GM18873 (cell line): Measurements from ENCODE around the gene KIF5C.
A peak's percentile ranks its signal among the peaks of the same experiment; 100 is the strongest.

Experiments
- ATAC-seq: cut with Tn5 transposase; IDR thresholded peaks from one replicate; pipeline ENCODE4 v1.9.1; 2021; ENCODE audit warnings: mild to moderate bottlenecking, moderate library complexity, moderate number of reproducible peaks; ENCODE audit not compliant: unreplicated experiment, low FRiP score

The KIF5C gene

DNA sequence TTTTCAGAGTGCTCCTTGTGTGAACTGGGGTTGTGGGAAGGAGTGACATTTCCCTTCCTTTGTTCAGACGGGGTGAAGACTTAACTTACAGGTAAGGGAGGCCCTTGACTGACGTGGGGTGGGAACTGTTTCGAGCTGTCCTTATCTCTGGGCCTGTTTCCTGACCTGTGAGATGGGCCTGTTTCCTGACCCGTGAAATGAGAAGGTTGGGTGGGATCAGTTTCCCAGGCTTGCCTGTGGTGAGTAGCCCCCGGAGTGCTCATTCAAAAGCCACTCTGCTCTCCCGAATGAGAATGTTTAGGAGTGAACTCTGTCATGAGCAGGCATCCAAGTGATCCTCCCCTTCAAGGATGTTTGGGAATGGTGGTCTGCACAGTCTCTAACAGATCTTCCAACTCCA, 159.4 kb downstream of the KIF5C start:
- ATAC-seq = no peak

DNA sequence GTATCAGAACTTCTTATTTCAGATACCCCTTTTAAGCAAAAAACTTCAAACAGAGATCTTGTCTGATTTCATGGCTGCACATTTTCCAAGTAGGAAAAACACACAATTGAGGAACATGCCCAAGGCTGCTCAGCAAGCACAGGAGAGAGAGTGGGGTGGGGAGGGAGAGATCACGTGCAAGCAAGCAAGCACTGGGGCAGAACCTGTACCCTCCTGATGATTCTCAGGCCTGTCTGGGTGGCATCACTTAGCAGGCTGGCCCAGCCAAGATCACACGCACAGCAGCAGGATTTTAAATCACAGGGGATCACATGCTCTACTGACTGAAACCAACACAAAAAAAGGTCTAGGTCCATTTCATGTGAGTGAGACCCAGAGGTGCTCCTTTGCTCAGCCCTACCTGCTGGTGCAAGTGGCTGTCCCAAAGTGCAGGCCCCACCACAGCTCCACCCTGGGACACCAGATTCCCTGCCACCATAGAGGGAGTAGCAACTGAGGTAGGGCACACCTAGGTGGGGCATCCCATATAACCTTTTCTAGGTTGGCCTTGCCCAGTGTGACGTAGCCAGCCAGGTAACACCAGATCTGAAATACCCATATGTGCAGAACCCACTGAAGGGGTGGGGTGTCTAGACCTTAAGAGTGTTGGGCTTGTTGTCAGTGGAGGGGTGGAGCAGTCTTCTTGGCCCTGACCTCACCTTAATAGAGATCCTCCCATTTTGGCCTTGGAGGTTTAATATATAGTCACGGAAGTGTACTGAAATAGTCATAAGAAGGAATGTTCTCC, 161.7 kb downstream of the KIF5C start:
- ATAC-seq = no peak

DNA sequence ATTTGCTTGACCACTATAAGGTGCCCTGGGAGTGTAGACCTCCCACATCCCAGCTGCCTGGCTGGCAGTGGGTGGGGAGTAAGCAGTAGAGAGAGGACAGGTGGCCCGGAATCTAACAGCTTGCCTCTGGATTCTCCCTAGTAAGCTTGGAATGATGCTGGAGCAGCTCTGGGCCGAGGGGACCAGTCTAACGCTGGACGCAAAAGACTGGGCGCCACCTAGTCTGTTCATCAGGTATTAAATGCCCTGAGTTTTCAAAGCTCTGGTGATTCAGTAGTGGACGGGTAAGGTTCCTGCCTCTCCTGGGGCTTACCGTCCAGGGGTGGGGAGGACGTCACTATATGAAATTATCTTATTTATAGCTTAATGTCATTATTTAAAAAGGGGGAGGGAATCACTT, 162.8 kb downstream of the KIF5C start:
- ATAC-seq = no peak

GRCh38 chr2:149038442-149039212, 163.6 kb downstream of the KIF5C start, which contains the start of gene LYPD6B:
LYPD6B (plus strand) TSS chr2:149038699; CDS start chr2:149130949, 92,250 bp downstream.
- ATAC-seq = no peak

- no peak for ATAC-seq
Measured at GRCh38 chr2:149039213-149039724, 164.2 kb downstream of the KIF5C start.

GRCh38 chr2:149040451-149040850, 165.4 kb downstream of the KIF5C start:
- ATAC-seq = no peak

- ATAC-seq = no peak
Measured at GRCh38 chr2:149041482-149041881, 166.5 kb downstream of the KIF5C start.

- no peak for ATAC-seq
Measured at GRCh38 chr2:149042881-149043280, 167.9 kb downstream of the KIF5C start.

GRCh38 chr2:149044500-149044899, 169.5 kb downstream of the KIF5C start:
- no peak for ATAC-seq

DNA sequence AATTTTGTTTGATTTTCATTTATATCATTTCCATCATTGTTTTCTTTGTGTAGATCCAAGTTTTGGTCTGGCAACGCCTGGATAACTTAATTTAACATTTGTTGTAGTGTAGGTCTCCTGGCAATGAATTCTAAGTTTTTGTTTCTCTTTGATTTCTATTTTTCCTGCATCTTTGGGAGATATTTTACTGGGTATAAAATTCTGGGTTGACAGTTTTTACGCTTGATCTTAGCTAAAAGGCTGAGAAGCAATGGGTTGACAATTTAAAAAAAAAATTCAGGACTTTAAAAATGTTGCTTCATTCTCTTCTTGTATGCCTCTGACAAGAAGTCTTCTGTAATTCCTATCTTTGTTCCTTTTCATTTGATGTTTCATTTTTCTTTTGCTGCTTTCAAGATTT, 172.1 kb downstream of the KIF5C start:
- ATAC-seq = no peak

GRCh38 chr2:149049142-149049541, 174.1 kb downstream of the KIF5C start:
- no peak for ATAC-seq

DNA sequence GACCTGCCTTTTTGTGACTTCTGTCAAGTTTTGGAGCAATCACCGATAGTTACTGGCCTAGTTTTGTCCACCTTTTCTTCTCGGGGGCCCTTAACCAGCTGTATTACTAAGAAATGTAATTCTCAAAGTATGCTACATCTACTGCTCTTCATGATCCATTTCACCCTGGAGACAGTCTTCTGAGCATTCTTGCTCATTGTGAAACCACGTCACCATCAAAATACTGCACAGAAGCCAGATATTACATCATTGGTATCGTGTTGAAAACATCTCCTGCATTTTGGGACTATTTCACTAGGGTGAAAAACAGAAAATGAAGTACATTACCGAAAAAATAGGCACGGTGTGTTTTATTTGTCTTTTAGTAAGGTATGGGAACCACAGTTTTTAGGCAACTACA, 175.2 kb downstream of the KIF5C start:
- ATAC-seq = peak; percentile 62

DNA sequence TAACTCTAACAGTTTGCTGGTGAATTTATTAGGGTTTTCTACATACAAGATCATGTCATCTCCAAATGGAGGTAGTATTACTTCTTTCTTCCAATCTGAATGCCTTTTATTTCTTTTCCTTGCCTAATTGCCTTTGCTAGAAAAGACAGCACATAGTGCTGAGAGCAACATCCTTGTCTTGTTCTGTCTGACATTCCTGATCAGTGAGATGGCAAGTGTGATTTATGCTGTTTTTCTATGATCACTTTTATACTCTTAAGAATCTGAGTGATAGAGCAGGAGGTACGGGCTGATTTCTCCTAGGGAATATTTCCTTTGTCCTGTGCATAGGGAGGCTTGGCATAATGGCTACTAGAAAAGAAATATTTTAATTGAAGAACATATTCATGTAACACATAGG, 180.7 kb downstream of the KIF5C start:
- no peak for ATAC-seq

GRCh38 chr2:149056541-149057255, 181.7 kb downstream of the KIF5C start:
- ATAC-seq = no peak

GRCh38 chr2:149057401-149057800, 182.4 kb downstream of the KIF5C start:
- no peak for ATAC-seq

DNA sequence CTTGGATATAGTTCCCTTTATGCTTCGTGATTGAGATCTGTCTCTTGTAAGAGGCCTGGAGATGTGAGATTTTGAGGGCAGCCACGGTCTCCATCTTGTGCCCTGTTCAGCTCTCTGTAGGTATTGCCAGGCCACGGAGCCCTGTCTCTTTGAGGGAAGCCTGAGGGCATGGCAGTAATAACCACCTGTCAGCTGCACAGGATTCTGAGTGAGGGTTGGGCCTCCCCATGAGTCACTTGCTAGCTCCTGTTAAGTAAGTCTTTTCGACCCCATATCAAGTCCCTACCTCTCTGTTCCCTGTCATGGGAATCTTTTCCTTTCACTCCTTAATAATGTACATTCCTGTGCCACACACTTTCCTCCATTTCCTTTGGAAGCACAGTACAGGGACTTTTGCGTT, 183.9 kb downstream of the KIF5C start:
- no peak for ATAC-seq

DNA sequence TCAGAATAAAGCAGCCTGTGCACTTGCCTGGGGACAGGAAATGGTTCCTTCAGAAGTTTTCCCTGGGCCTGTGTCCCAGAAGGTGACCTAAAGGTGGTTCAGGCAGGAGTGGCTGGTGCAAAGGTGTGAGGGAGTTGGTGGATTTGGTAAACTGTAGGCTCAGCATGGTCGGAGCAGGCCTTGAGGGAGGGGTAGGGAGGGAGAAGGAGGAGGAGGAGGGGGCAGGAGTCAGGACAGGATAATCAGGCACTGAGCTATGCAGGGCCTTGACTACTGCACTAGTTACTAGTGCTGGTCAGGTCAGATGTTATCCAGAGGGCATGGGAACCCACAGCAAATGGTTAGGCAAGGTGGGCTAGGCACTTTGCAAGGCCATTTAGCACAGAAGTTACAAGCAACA, 184.8 kb downstream of the KIF5C start:
- no peak for ATAC-seq

DNA sequence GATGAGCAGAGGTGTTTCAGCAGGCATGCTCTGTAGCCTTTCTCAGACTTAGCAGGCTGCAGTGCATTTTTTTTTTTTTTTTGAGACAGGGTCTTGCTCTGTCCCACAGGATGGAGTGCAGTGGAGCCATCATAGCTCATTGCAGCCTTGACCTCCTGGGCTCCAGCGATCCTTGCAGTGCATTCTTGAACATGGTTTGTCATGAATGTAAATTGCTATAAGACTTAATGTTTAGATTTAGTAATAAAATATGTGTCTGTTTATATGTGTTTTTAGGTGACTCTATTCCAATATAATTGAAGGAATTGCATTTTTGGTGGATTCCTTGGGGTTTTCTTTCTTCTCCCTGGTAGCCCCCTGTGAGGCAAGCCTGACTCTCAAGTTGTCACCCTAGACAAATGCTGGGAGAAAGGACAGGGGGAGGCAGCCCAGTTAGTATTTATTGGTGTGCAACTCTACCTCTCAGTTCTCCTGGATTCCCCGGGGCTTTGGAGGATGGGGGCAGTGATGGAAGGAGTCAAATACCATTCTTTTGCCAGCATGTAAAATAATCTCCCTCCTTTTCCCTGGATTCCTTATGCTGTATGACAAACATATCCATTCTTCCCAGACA, 186.2 kb downstream of the KIF5C start:
- ATAC-seq = no peak

DNA sequence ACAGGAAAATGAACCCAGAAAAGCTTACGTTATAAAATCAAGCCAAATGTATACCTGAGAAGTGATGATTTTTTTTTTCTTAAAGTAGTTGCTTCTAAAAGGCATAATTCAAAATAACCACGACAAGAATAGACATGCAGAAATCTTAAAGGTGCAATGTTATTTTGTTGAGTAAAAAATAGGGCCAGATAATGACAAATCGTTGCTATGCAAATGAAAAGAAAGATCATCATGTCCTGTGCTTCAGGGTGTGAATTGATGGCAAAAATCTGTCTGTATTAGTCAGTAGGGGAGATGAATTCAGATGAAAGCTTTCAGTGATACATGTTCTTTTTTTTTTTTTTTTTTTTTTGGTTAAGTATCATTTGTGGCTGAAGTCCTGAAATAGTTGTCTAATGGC, 187.5 kb downstream of the KIF5C start:
- ATAC-seq = no peak

- ATAC-seq = no peak
Measured at GRCh38 chr2:149063177-149063576, 188.2 kb downstream of the KIF5C start.
